ENCODE results near the gene STRBP.

STRBP gene

GRCh38 chr9:123109540-123110279 is 158.7 kb downstream of the STRBP start:
- TF ChIP-seq CTCF (IDR thresholded peaks at IDR 0.05; ENCODE audit: low read depth, low read length), result no peak
- no peak overlapping the region for H3K4me3 ChIP-seq (ENCODE audit: low read depth, low read length)
- DNase-seq (ENCODE audit: low read depth), result no peak

GRCh38 chr9:123108976-123109375 is 159.4 kb downstream of the STRBP start:
- H3K4me3 ChIP-seq (ENCODE audit: low read depth, low read length), result no peak overlapping the region
- TF ChIP-seq POLR2A (IDR thresholded peaks at IDR 0.05; ENCODE audit: extremely low read depth, insufficient read length), result no peak
- TF ChIP-seq MAX (IDR thresholded peaks at IDR 0.05; ENCODE audit: low read depth, low read length), result no peak
- TF ChIP-seq MYC (IDR thresholded peaks at IDR 0.05; ENCODE audit: low read depth, low read length), result no peak
- no peak for TF ChIP-seq CTCF (IDR thresholded peaks at IDR 0.05; ENCODE audit: low read depth, low read length)
- no peak for DNase-seq (ENCODE audit: low read depth)

GRCh38 chr9:123107639-123108285 is 160.6 kb downstream of the STRBP start:
- H3K4me3 ChIP-seq (ENCODE audit: low read depth, low read length), result no peak overlapping the region
- DNase-seq (ENCODE audit: low read depth), result no peak
- no peak for TF ChIP-seq MAX (IDR thresholded peaks at IDR 0.05; ENCODE audit: low read depth, low read length)

GRCh38 chr9:123105490-123105889 is 162.9 kb downstream of the STRBP start:
- no peak overlapping the region for H3K4me3 ChIP-seq (ENCODE audit: low read depth, low read length)
- TF ChIP-seq MYC (IDR thresholded peaks at IDR 0.05; ENCODE audit: low read depth, low read length) (no peak), CTCF (IDR thresholded peaks at IDR 0.05; ENCODE audit: low read depth, low read length) (no peak), POLR2A (IDR thresholded peaks at IDR 0.05; ENCODE audit: extremely low read depth, insufficient read length) (no peak), MAX (IDR thresholded peaks at IDR 0.05; ENCODE audit: low read depth, low read length) (no peak)
- DNase-seq (ENCODE audit: low read depth), result no peak

- no peak for DNase-seq (ENCODE audit: low read depth)
- no peak for TF ChIP-seq CTCF (IDR thresholded peaks at IDR 0.05; ENCODE audit: low read depth, low read length)
- no peak for TF ChIP-seq POLR2A (IDR thresholded peaks at IDR 0.05; ENCODE audit: extremely low read depth, insufficient read length)
- TF ChIP-seq MYC (IDR thresholded peaks at IDR 0.05; ENCODE audit: low read depth, low read length), result no peak
- TF ChIP-seq MAX (IDR thresholded peaks at IDR 0.05; ENCODE audit: low read depth, low read length), result no peak
- H3K4me3 ChIP-seq (ENCODE audit: low read depth, low read length), result no peak overlapping the region
Measured at GRCh38 chr9:123104807-123105206, 163.6 kb downstream of the STRBP start.

- TF ChIP-seq MAX (IDR thresholded peaks at IDR 0.05; ENCODE audit: low read depth, low read length) (no peak), POLR2A (IDR thresholded peaks at IDR 0.05; ENCODE audit: extremely low read depth, insufficient read length) (no peak)
- DNase-seq (ENCODE audit: low read depth), result no peak
- no peak overlapping the region for H3K4me3 ChIP-seq (ENCODE audit: low read depth, low read length)
Measured at GRCh38 chr9:123102375-123103113, 165.8 kb downstream of the STRBP start.
